Activated CD4-positive, CD25-positive, alpha-beta regulatory T cell treated with anti-CD3 and anti-CD28 coated beads, Interleukin-2, amount 50 U/mL, for 16 hours (primary cell): ENCODE measurements around the gene POLR1C.
A peak's percentile ranks its signal among the peaks of the same experiment; 100 is the strongest.
"Not testable (repeated sequence)": the region's sequence is repeated elsewhere in the genome, so short reads cannot be mapped to it uniquely, and the experiment has no call there.

Source experiments
- DNase-seq: peaks from one replicate; pipeline ENCODE4 v3.0.0-alpha.2; 2020; ENCODE audit warnings: low read depth, low spot score

POLR1C gene

GRCh38 chr6:43509984-43510826, 6.7 kb upstream of the POLR1C start, which contains the start of gene LRRC73:
LRRC73 (minus strand) TSS chr6:43510346; CDS start chr6:43509785, 561 bp downstream.
- DNase-seq: peak; percentile 59

DNA sequence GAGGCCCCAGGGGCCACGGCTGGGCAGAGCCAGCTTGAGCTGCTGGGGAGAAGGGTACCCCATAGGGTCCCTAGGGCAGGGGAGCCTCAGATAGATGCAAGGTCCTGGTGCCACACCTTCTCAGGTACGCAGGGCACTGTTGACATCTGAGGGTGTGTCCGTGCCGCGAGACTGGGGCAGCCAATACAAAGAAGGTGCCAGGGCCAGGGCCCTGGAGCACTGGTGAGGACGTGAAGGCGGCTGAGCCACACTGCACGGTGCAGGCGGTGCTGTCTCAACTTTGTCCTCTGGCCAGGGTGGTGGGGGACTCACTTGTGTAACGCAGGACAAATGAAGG, 6.1 kb upstream of the POLR1C start:
- DNase-seq: no peak

GRCh38 chr6:43511824-43512415, 5.0 kb upstream of the POLR1C start:
- DNase-seq: no peak

DNA sequence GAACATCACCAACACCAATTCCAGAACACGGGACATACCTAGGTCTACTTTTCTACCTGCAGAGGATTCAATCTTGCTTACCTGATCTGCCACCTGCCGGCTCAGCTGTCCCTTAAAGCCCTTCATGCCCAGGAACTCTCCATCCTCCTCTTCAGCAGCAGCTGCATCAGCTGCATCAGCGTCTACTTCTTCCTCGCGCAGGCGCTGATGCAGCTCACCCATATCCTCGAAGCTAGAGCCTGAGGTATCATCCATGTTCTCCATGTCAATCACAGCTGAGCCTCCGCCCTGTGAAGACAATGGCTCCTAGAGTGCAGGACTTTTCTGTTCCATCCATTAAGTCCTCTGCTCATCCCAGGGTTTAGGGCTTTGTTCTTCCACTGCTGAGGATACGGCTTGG, 1.1 kb upstream of the POLR1C start:
- DNase-seq: no peak

DNA sequence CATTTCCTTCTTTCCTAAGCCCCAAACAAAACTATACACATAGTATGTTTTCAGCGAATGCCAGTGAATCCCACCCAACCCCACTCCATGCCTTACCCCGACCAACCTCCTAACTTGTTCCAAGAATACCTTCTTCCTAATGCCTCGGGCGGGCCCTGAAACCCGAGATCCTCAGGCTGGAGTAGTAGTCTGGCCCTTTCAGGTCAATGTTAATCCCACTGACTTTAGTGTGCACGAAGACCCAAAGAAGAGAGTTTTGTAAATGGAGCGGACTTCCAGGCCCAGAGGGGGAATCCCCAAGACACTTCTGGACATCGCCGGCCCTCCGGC, 557 bp upstream of the POLR1C start:
- DNase-seq: no peak

- DNase-seq: no peak
Measured at GRCh38 chr6:43517505-43518357, 842 bp downstream of the POLR1C start.

GRCh38 chr6:43520097-43520496, 3.2 kb downstream of the POLR1C start:
- DNase-seq: no peak

DNA sequence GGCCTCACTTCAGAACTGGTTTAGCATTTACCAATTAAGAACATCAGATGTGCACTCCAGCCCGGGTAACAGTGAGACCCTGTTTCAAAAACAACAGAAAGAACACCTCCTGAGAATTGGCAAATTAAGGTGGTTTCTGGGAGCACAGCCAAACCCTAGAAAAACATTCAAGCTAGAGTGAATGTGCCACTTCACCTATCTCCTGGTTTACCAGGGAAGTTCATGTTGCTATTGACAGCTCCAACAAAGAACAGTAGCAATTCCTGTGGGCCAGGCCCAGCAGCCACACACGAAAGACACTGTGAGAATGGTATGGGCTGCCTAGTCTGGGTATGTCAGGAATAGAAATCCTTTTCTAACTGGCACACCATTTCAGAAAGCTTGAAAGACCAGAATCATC, 4.9 kb downstream of the POLR1C start:
- no peak for DNase-seq

- DNase-seq: no peak
Measured at GRCh38 chr6:43522547-43523261, 5.8 kb downstream of the POLR1C start.

GRCh38 chr6:43523284-43523683, 6.4 kb downstream of the POLR1C start:
- no peak for DNase-seq

DNA sequence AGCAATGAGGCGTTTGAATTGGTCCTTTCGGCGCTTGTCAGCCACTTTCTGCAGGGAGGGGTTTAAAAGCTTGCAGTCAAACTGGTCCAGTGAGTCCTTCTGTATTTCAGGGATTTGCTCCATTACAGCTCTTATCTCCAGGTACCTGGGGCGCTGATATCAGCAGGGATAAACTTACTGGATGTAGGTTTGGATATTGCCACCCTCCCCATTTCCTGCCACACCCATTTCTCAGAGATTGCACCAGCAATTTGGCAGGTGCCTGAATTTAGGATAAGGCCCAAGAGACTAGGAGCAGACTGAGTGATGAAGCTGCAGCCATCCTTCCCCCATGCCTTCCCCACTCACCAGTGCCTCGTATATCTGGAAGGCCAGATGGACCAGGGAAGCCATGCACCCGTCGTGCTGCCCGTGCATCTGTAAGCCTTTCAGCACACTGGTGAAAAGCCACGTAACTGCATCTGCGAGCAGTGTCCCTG, 7.6 kb downstream of the POLR1C start:
- no peak for DNase-seq

GRCh38 chr6:43532201-43532600, 15.3 kb downstream of the POLR1C start:
- no peak for DNase-seq

DNA sequence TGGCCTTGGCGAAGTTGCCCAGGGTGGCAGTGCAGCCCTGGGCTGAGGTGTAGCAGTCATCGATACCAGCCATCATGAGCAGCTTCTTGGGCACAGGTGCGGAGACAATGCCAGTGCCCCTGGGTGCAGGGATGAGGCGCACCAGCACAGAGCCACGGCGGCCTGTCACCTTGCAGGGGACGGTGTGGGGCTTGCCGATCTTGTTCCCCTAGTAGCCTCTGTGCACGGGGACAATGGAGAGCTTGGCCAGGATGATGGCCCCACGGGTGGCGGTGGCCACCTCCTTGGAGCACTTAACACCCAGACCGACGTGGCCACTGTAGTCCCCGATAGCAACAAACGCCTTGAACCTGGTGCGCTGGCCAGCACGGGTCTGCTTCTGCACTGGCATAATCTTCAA, 22.1 kb downstream of the POLR1C start:
- not testable (repeated sequence) for DNase-seq

DNA sequence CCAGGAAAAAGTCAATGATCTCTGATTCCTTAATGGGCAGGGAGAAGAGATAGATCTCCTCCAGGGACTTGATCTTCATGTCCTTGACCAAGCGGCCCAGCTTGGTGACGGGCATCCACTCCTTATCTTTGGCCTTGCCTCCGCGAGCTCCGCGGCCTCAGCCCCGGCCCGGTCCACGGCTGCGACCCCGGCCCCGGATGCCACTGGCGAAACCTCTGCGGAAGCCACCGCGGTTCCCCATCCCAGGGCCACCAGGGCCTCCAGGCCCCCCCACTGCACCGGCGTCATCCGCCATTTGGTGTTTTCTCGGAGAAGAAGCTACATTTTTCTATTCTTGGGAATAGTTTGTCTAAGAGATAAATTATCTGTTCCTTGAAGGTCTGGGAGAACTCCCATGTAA, 22.5 kb downstream of the POLR1C start:
- DNase-seq: not testable (repeated sequence)

- DNase-seq: no peak
Measured at GRCh38 chr6:43540507-43540906, 23.6 kb downstream of the POLR1C start.

- no peak for DNase-seq
Measured at GRCh38 chr6:43541774-43542471, 25.0 kb downstream of the POLR1C start.

GRCh38 chr6:43544461-43544860, 27.6 kb downstream of the POLR1C start:
- DNase-seq: no peak

DNA sequence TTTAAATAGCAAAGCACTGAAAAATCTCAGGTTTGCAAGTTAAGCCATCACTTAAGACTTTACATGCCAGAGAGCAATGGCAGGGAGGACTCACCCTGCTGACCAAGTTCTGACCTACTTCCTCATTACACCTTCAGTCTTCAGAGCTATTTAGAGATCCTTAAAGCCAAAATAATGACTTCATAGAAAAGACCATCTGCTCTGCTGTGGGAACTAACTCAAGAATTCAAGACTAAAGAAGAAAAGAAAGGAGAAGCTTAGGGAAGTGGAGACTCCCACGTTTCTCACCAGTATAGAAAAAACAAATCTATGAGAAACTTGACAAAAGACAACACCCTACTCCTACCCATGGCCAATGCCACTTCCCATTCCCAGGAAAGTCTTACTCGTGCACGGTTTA, 30.3 kb downstream of the POLR1C start:
- DNase-seq: no peak

- not testable (repeated sequence) for DNase-seq
Measured at GRCh38 chr6:43557620-43558019, 40.7 kb downstream of the POLR1C start.

DNA sequence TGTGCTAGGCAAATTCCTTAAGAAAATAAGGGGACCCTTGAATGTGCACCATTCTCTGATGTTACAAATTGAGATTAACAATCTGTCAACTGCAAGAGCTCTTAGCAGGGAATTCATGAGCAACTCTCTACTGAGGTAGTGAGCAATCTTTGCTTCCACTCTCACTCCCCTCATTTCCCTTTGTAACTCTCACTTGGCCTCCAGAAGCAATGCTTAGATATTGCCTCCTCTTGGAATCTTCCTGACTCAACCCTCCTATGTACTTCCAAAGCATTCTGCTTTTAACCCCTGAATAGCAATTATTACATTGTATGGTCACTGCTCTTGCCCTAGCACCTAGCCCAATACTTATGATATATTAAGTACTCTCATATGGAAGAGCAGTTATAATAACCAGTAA, 42.4 kb downstream of the POLR1C start:
- DNase-seq: no peak

GRCh38 chr6:43570876-43571441, 54.1 kb downstream of the POLR1C start:
- DNase-seq: no peak
